A673 (cell line): ENCODE measurements around the gene HOXA6.

Experiments
- CTCF ChIP-seq: fragments of 300-800, 200-600 bp; sonication (generic); conservative IDR thresholded peaks from 2 replicates; pipeline ENCODE4 v1.5.1; 2017; ENCODE audit warnings: low read depth, mild to moderate bottlenecking, antibody characterized with exemption, low read length, moderate library complexity, mixed read lengths
- EZH2 ChIP-seq: fragments of 200-600 bp; sonication (generic); IDR thresholded peaks from 2 replicates; pipeline ENCODE4 v1.6.1; 2017; ENCODE audit warnings: borderline replicate concordance, low read depth, mild to moderate bottlenecking, mixed read lengths, antibody characterized with exemption, low read length; ENCODE audit not compliant: poor library complexity, severe bottlenecking

- TF ChIP-seq CTCF (no peak), EZH2 (no peak)
Observed at GRCh38 chr7:27152816-27153442, 5.4 kb upstream of the HOXA6 start.
